ENCODE results near the gene RIT2. TPM values are rescaled to one million over a fixed set of nuclear protein-coding genes. Genes with fewer than 3 reads are reported as not detected.

Gene RIT2
- total RNA-seq, result not detected

GRCh38 chr18:43115076-43115921 lies at the start of gene RIT2:
RIT2 (minus strand) TSS chr18:43115685.
- Histone ChIP-seq H3K27me3 (peaks cover 0 to 3% (median 0%) of the 10 kb centered on the region in 3 donors), H3K36me3 (no peaks in the 10 kb centered on the region), H3K27ac (no peak within 1 kb of the TSS), H3K4me1 (no peaks in the 10 kb centered on the region), H3K4me3 (no peak within 1 kb of the TSS), H3K9me3 (no peaks in the 10 kb centered on the region)
- TF ChIP-seq, protein P1, sequence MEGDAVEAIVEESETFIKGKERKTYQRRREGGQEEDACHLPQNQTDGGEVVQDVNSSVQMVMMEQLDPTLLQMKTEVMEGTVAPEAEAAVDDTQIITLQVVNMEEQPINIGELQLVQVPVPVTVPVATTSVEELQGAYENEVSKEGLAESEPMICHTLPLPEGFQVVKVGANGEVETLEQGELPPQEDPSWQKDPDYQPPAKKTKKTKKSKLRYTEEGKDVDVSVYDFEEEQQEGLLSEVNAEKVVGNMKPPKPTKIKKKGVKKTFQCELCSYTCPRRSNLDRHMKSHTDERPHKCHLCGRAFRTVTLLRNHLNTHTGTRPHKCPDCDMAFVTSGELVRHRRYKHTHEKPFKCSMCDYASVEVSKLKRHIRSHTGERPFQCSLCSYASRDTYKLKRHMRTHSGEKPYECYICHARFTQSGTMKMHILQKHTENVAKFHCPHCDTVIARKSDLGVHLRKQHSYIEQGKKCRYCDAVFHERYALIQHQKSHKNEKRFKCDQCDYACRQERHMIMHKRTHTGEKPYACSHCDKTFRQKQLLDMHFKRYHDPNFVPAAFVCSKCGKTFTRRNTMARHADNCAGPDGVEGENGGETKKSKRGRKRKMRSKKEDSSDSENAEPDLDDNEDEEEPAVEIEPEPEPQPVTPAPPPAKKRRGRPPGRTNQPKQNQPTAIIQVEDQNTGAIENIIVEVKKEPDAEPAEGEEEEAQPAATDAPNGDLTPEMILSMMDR (IDR thresholded peaks at IDR 0.05 in 4 of 5, conservative IDR thresholded peaks at IDR 0.05 in 1 of 5), result no peak
- TF ChIP-seq POLR2A (IDR thresholded peaks at IDR 0.05), result no peak
- ATAC-seq (no peak), DNase-seq (no peak)
- in situ Hi-C loops (cut with MboI; ENCODE audit: low sequenced_read_pairs in 4 of 4), result no loop called here
- intact Hi-C loops (cut with DNase I; ENCODE audit: low total_unique reads), result no loop called here

DNA sequence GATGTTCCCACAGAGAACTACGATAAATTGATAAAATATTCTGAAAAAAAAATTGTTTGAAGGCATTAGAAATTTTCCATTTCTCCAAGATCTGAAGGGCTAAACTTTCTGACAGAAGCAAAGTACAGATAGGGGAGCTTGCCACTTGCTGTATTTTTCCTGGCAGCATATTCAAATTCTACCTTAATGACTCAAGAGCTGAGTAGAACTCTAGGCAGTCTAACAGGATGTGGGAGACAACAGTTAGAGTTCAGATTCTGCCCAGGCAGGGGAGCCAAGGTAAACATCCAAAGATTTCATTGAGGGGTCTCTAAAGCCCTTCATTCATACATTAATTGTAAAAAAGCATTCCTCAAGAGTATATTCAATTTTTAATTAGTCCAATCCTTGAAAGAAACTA lies 46.0 kb upstream of the RIT2 start:
- Histone ChIP-seq H3K36me3 (no peaks in the 10 kb centered on the region), H3K9me3 (no peaks in the 10 kb centered on the region), H3K4me3 (no peak overlapping the region), H3K27me3 (no peaks in the 10 kb centered on the region), H3K4me1 (no peaks in the 10 kb centered on the region), H3K27ac (no peak overlapping the region)
- DNase-seq (no peak), ATAC-seq (no peak)
- intact Hi-C loops (cut with DNase I; ENCODE audit: low total_unique reads), result no loop called here
- in situ Hi-C loops (cut with MboI; ENCODE audit: low sequenced_read_pairs in 4 of 4), result no loop called here
- TF ChIP-seq POLR2A (IDR thresholded peaks at IDR 0.05), result no peak
- TF ChIP-seq, protein P1 (IDR thresholded peaks at IDR 0.05 in 4 of 5, conservative IDR thresholded peaks at IDR 0.05 in 1 of 5), result no peak

- ATAC-seq (no peak), DNase-seq (no peak)
- H3K27me3 ChIP-seq, result no peaks in the 10 kb centered on the region
- TF ChIP-seq, protein P1 (IDR thresholded peaks at IDR 0.05 in 4 of 5, conservative IDR thresholded peaks at IDR 0.05 in 1 of 5), result no peak
- no peak for TF ChIP-seq POLR2A (IDR thresholded peaks at IDR 0.05)
- H3K27ac ChIP-seq, result no peak overlapping the region
- H3K4me1 ChIP-seq, result no peaks in the 10 kb centered on the region
- no peaks in the 10 kb centered on the region for H3K36me3 ChIP-seq
- no peak overlapping the region for H3K4me3 ChIP-seq
- no peaks in the 10 kb centered on the region for H3K9me3 ChIP-seq
- intact Hi-C loops (cut with DNase I; ENCODE audit: low total_unique reads), result no loop called here
- in situ Hi-C loops (cut with MboI; ENCODE audit: low sequenced_read_pairs in 4 of 4), result no loop called here
Measured at GRCh38 chr18:43160509-43160908, 45.0 kb upstream of the RIT2 start.

DNA sequence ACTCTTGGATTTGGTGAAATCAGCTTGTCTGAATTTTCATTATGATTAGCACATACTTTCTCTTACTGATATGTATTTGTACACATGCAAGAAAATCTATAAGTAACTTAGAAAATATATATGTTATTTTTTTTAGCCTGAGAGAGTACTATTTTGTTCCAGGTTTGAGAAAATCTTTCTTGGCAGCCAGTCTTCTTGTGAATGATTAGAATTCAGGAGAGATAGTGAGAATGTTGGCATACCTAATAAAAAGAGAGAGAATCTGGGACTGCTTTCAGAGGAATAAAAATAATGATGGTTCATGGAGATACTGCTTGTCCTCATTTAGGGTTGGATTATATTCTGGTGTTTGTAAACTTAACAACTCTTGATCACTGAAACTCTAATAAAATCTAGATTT lies 44.4 kb upstream of the RIT2 start:
- Histone ChIP-seq H3K36me3 (no peaks in the 10 kb centered on the region), H3K4me3 (no peak overlapping the region), H3K9me3 (no peaks in the 10 kb centered on the region), H3K4me1 (no peaks in the 10 kb centered on the region), H3K27ac (no peak overlapping the region), H3K27me3 (no peaks in the 10 kb centered on the region)
- in situ Hi-C loops (cut with MboI; ENCODE audit: low sequenced_read_pairs in 4 of 4), result no loop called here
- intact Hi-C loops (cut with DNase I; ENCODE audit: low total_unique reads), result no loop called here
- ATAC-seq (no peak), DNase-seq (no peak)
- TF ChIP-seq, protein P1 (IDR thresholded peaks at IDR 0.05 in 4 of 5, conservative IDR thresholded peaks at IDR 0.05 in 1 of 5), result no peak
